Breast epithelium (tissue), 3 donors: ENCODE data around the gene CALML3.

ENCODE experiments used
- CTCF ChIP-seq, 3 donors: fragments of 450-650 bp; IDR thresholded peaks; one replicate each; pipeline ENCODE4 v1.5.1; 2016 to 2017; ENCODE audit warnings: antibody characterized with exemption in 3 of 3, mild to moderate bottlenecking in 3 of 3, moderate library complexity in 3 of 3
- POLR2A ChIP-seq: fragments of 450-650 bp; IDR thresholded peaks from one replicate; pipeline ENCODE4 v1.6.1; 2016; ENCODE audit warnings: antibody characterized with exemption, mild to moderate bottlenecking, moderate library complexity

DNA sequence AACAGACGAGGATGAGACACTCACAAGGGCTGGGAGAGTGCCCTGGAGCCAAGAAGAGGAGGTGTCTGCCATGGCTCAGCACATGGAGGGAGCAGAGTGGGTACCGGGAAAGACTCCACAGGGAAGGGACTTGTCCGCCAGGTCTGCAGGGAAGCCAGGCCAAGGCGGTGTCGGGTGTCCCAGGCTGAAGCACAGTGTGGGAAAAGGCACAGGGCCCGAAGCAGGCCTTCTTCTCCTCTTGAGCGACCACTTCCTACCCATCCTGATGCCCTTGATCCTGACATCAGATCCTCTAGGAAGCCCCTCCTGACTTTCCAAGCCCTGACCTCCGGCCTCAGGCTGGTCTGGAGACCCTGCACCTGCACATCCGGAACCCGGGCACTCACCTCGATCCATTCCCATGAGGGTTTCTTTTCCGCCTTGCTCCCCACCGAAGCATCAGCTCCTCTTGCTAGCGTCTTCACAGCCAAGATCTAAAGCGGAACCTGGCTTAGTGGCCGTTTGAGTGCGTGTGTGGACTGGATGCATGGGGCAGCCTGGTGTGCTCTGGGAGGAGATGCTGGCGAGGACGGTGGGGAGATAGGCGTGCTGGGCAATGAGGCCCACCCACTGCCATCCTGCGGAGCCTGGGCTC, 8.5 kb downstream of the CALML3 start:
- TF ChIP-seq CTCF (IDR thresholded peaks at IDR 0.05) = no peak
- no peak for TF ChIP-seq POLR2A
